ENCODE measurements around the gene IDUA.

GRCh38 chr4:1050486-1051213, 63.8 kb downstream of the IDUA start:
- TF ChIP-seq, protein P1, sequence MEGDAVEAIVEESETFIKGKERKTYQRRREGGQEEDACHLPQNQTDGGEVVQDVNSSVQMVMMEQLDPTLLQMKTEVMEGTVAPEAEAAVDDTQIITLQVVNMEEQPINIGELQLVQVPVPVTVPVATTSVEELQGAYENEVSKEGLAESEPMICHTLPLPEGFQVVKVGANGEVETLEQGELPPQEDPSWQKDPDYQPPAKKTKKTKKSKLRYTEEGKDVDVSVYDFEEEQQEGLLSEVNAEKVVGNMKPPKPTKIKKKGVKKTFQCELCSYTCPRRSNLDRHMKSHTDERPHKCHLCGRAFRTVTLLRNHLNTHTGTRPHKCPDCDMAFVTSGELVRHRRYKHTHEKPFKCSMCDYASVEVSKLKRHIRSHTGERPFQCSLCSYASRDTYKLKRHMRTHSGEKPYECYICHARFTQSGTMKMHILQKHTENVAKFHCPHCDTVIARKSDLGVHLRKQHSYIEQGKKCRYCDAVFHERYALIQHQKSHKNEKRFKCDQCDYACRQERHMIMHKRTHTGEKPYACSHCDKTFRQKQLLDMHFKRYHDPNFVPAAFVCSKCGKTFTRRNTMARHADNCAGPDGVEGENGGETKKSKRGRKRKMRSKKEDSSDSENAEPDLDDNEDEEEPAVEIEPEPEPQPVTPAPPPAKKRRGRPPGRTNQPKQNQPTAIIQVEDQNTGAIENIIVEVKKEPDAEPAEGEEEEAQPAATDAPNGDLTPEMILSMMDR (conservative IDR thresholded peaks at IDR 0.05), result no peak
- no peak for TF ChIP-seq EZH2 (IDR thresholded peaks at IDR 0.05; ENCODE audit: low read depth)
